IMR-90 (cell line): ENCODE data around the gene SYT17. TPM values are rescaled to one million over a fixed set of nuclear protein-coding genes. Genes with fewer than 3 reads are reported as not detected.

ENCODE experiments used
- ATAC-seq: fragments of 200-7000 bp; cut with Tn5 transposase; 2 replicates; pipeline ENCODE4 v1.9.1; 2020; ENCODE audit warnings: low read depth, mild to moderate bottlenecking, moderate library complexity
- BruUV-seq: library from RNA; stranded (reverse); fragments of 400-500 nt; replicated peaks from 2 replicates; lab custom pipeline; 2021; lab: Mats Ljungman, UMichigan
- CTCF ChIA-PET: fragments of 300-600 bp; formaldehyde crosslinking; extraction: SDS; loops from one replicate; lab custom pipeline; 2021; ENCODE audit warnings: antibody characterized with exemption; lab: Yijun Ruan, JAX
- POLR2A ChIA-PET: fragments of 300-600 bp; sonication (Branson Sonifier 250); formaldehyde crosslinking; loops from one replicate; lab custom pipeline; 2022; ENCODE audit warnings: antibody characterized with exemption; ENCODE audit not compliant: unreplicated experiment; lab: Charles Lee
- DNase-seq: peaks from one replicate; pipeline ENCODE4 v3.0.0; 2013
- H2AFZ ChIP-seq: replicated peaks from 2 replicates; pipeline ENCODE3; 2013; ENCODE audit warnings: low read length, mild to moderate bottlenecking; ENCODE audit not compliant: poor library complexity
- H2AK5ac ChIP-seq: 2 replicates; pipeline ENCODE4 v1.6.1; 2013; ENCODE audit warnings: low read depth, low read length, inconsistent platforms
- H2AK9ac ChIP-seq: replicated peaks from 2 replicates; pipeline ENCODE3; 2013; ENCODE audit warnings: mild to moderate bottlenecking, low read depth, low read length, moderate library complexity; ENCODE audit not compliant: poor library complexity
- H2BK120ac ChIP-seq: 2 replicates; pipeline ENCODE4 v1.6.1; 2013; ENCODE audit warnings: low read depth, low read length, inconsistent platforms
- H2BK15ac ChIP-seq: 3 replicates; pipeline ENCODE4 v1.6.1; 2013; ENCODE audit warnings: low read depth, low read length, inconsistent platforms
- H2BK20ac ChIP-seq: 2 replicates; pipeline ENCODE4 v1.6.1; 2013; ENCODE audit warnings: low read depth, mild to moderate bottlenecking, inconsistent platforms, low read length, moderate library complexity
- H2BK5ac ChIP-seq: 2 replicates; pipeline ENCODE4 v1.6.1; 2013; ENCODE audit warnings: mild to moderate bottlenecking, low read depth, low read length, inconsistent platforms; ENCODE audit not compliant: poor library complexity, severe bottlenecking
- H3K14ac ChIP-seq: replicated peaks from 2 replicates; pipeline ENCODE4 v1.6.1; 2013; ENCODE audit warnings: low read depth, low read length, inconsistent platforms
- H3K18ac ChIP-seq: 2 replicates; pipeline ENCODE4 v1.6.1; 2013; ENCODE audit warnings: low read depth, low read length, control low read depth
- H3K23ac ChIP-seq: 2 replicates; pipeline ENCODE4 v1.6.1; 2013; ENCODE audit warnings: low read depth, low read length, inconsistent platforms
- H3K27ac ChIP-seq: 2 replicates; pipeline ENCODE4 v1.5.1; 2013; ENCODE audit warnings: mild to moderate bottlenecking, control low read depth, low read length; ENCODE audit not compliant: insufficient read depth
- H3K27me3 ChIP-seq: 2 replicates; pipeline ENCODE4 v1.6.1; 2013; ENCODE audit warnings: low read length; ENCODE audit not compliant: control insufficient read depth, insufficient read depth
- H3K36me3 ChIP-seq: 2 replicates; pipeline ENCODE4 v1.6.1; 2013; ENCODE audit warnings: low read length, mixed read lengths; ENCODE audit not compliant: control insufficient read depth, insufficient read depth
- H3K4ac ChIP-seq: 2 replicates; pipeline ENCODE4 v1.6.1; 2013; ENCODE audit warnings: low read depth, low read length, inconsistent platforms
- H3K4me1 ChIP-seq: 2 replicates; pipeline ENCODE4 v1.6.1; 2013; ENCODE audit warnings: low read length, mixed read lengths; ENCODE audit not compliant: control insufficient read depth, insufficient read depth
- H3K4me2 ChIP-seq: 2 replicates; pipeline ENCODE4 v1.6.1; 2013; ENCODE audit warnings: low read depth, mild to moderate bottlenecking, control low read depth, low read length, moderate library complexity
- H3K4me3 ChIP-seq: 2 replicates; pipeline ENCODE4 v1.5.1; 2013; ENCODE audit warnings: low read depth, mild to moderate bottlenecking, control low read depth, low read length, moderate library complexity; ENCODE audit not compliant: insufficient read depth
- H3K56ac ChIP-seq: 2 replicates; pipeline ENCODE4 v1.6.1; 2013; ENCODE audit warnings: low read length, inconsistent platforms; ENCODE audit not compliant: insufficient read depth; ENCODE audit errors: extremely low read depth
- H3K79me1 ChIP-seq, 2 experiments: 2 replicates each; pipeline ENCODE4 v1.6.1; 2013; ENCODE audit warnings: low read length in 2 of 2, inconsistent platforms in 1 of 2, low read depth in 1 of 2
- H3K9ac ChIP-seq: 2 replicates; pipeline ENCODE4 v1.6.1; 2013; ENCODE audit warnings: low read depth, low read length, control low read depth
- H3K9me1 ChIP-seq: 2 replicates; pipeline ENCODE4 v1.6.1; 2013; ENCODE audit warnings: low read length, inconsistent platforms; ENCODE audit not compliant: insufficient read depth
- H3K9me3 ChIP-seq: 2 replicates; pipeline ENCODE4 v1.6.1; 2013; ENCODE audit warnings: low read length; ENCODE audit not compliant: control insufficient read depth, insufficient read depth
- H4K20me1 ChIP-seq: 2 replicates; pipeline ENCODE4 v1.6.1; 2013; ENCODE audit warnings: low read length, inconsistent platforms; ENCODE audit not compliant: insufficient read depth
- H4K5ac ChIP-seq: 2 replicates; pipeline ENCODE4 v1.6.1; 2013; ENCODE audit warnings: mild to moderate bottlenecking, low read depth, low read length, control low read depth
- H4K8ac ChIP-seq, 2 experiments: 2 replicates each; pipeline ENCODE4 v1.6.1; 2013; ENCODE audit warnings: low read depth in 2 of 2, low read length in 2 of 2, control low read depth in 1 of 2, inconsistent platforms in 1 of 2
- H4K91ac ChIP-seq: 2 replicates; pipeline ENCODE4 v1.6.1; 2013; ENCODE audit warnings: low read depth, low read length, inconsistent platforms; ENCODE audit not compliant: insufficient read depth
- BHLHE40 ChIP-seq: fragments of 150-350 bp; IDR thresholded peaks from 2 replicates; pipeline ENCODE4 v1.6.1; 2016; ENCODE audit warnings: mild to moderate bottlenecking, low read depth, low read length
- CEBPB ChIP-seq: IDR thresholded peaks from 2 replicates; pipeline ENCODE4 v1.6.1; 2012; ENCODE audit warnings: low read depth, low read length, improper control_type of control experiment
- CHD1 ChIP-seq: IDR thresholded peaks from 2 replicates; pipeline ENCODE4 v1.6.1; 2012; ENCODE audit warnings: low read depth, low read length, improper control_type of control experiment
- CTCF ChIP-seq: conservative IDR thresholded peaks from 2 replicates; pipeline ENCODE4 v1.5.1; 2012; ENCODE audit warnings: mild to moderate bottlenecking, low read depth, low read length, improper control_type of control experiment
- FOS ChIP-seq: fragments of 150-350 bp; IDR thresholded peaks from 2 replicates; pipeline ENCODE4 v1.6.1; 2016; ENCODE audit warnings: low read depth, low read length
- MAFK ChIP-seq: IDR thresholded peaks from 2 replicates; pipeline ENCODE4 v1.6.1; 2012; ENCODE audit warnings: low read depth, low read length, improper control_type of control experiment
- MAZ ChIP-seq: IDR thresholded peaks from 2 replicates; pipeline ENCODE4 v1.6.1; 2012; ENCODE audit warnings: low read depth, mild to moderate bottlenecking, low read length, improper control_type of control experiment, moderate library complexity, borderline replicate concordance
- MXI1 ChIP-seq: IDR thresholded peaks from 2 replicates; pipeline ENCODE4 v1.6.1; 2012; ENCODE audit warnings: low read depth, mild to moderate bottlenecking, low read length, moderate library complexity, borderline replicate concordance
- NFE2L2 ChIP-seq: fragments of 150-350 bp; IDR thresholded peaks from 2 replicates; pipeline ENCODE4 v1.6.1; 2016; ENCODE audit warnings: low read depth, mild to moderate bottlenecking, low read length
- POLR2A ChIP-seq: IDR thresholded peaks from 2 replicates; pipeline ENCODE4 v1.6.1; 2012; ENCODE audit warnings: mild to moderate bottlenecking, low read depth, low read length
- RAD21 ChIP-seq: IDR thresholded peaks from 2 replicates; pipeline ENCODE4 v1.6.1; 2012; ENCODE audit warnings: low read length, improper control_type of control experiment
- RCOR1 ChIP-seq: IDR thresholded peaks from 2 replicates; pipeline ENCODE4 v1.6.1; 2012; ENCODE audit warnings: mild to moderate bottlenecking, low read length, improper control_type of control experiment; ENCODE audit not compliant: insufficient replicate concordance
- RFX5 ChIP-seq: IDR thresholded peaks from 2 replicates; pipeline ENCODE4 v1.8.0; 2012; ENCODE audit warnings: low read depth, mild to moderate bottlenecking, low read length, moderate library complexity
- SMC3 ChIP-seq: fragments of 150-350 bp; IDR thresholded peaks from 2 replicates; pipeline ENCODE4 v1.6.1; 2016; ENCODE audit warnings: low read depth, mild to moderate bottlenecking, antibody characterized with exemption, low read length, moderate library complexity
- USF2 ChIP-seq: fragments of 150-350 bp; IDR thresholded peaks from 2 replicates; pipeline ENCODE4 v1.6.1; 2017; ENCODE audit warnings: mild to moderate bottlenecking, antibody characterized with exemption, low read length, low read depth
- WGBS, 2 experiments: methylation state at CpG; one replicate each; pipeline versions ENCODE4 v1.1.5 to v1.1.7; 2013; ENCODE audit warnings: missing lambda C conversion rate in 2 of 2; ENCODE audit not compliant: insufficient read length in 1 of 2; ENCODE audit errors: extremely low coverage in 2 of 2; 5-methylcytosine and 5-hydroxymethylcytosine counted together
- dilution Hi-C: fragments of 300-500 bp; cut with HindIII; formaldehyde crosslinking; loops from one replicate; pipeline ENCODE4 v1.14.3; 2018; ENCODE audit warnings: low sequenced_read_pairs; ENCODE audit not compliant: unreplicated experiment
- in situ Hi-C: fragments of 300-500 bp; cut with MboI; formaldehyde crosslinking; loops from 3 replicates; pipeline ENCODE4 v1.14.3; 2019; ENCODE audit warnings: low sequenced_read_pairs, inconsistent platforms, mixed read lengths
- intact Hi-C: fragments of 100-400 bp; cut with micrococcal nuclease; formaldehyde crosslinking; loops from 2 replicates; pipeline ENCODE4 v1.10.0; 2022
- polyA plus RNA-seq, 3 experiments: library from polyadenylated mRNA; depleted of rRNA; stranded (reverse); fragments of >200 nt; gene quantifications; 2 replicates each; pipeline ENCODE4 v1.2.3, GENCODE V29; 2012; ENCODE audit warnings: low replicate concordance in 1 of 3
- total RNA-seq: library from RNA; depleted of rRNA; stranded (reverse); fragments of >200 nt; gene quantifications from 2 replicates; pipeline ENCODE4 v1.2.3, GENCODE V29; 2012
- TF ChIP-seq, protein P1 (sequence below): fragments of 150-350 bp; IDR thresholded peaks from 2 replicates; pipeline ENCODE4 v1.6.1; 2016; ENCODE audit warnings: low read depth, mild to moderate bottlenecking, low read length, moderate library complexity, borderline replicate concordance

SYT17 gene
- total and polyA plus RNA-seq, 2 of the 4 experiments (the other 2 are of a cell fraction), result not detected

DNA sequence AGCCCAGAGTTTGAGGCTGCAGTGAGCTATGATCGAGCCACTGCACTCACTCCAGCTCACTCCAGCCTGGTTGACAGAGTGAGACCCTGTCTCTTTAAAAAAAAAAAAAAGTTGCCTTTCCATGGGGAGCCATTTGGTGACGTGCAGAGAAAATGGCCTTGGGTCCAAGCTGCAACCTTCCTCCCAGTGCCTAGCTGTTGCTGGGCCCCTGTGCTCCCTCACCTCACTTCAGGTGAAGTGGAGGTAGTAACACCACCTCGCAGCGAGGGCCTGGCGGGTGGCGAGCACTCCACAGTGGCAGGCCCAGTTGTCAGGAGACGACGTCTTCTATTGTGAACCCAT lies 17.4 kb downstream of the SYT17 start:
- H4K5ac ChIP-seq, result no peak overlapping the region
- no peak overlapping the region for H3K23ac ChIP-seq
- no peak overlapping the region for H2AFZ ChIP-seq
- intact Hi-C loops, result no loop called here
- no peak overlapping the region for H2BK5ac ChIP-seq
- no peak overlapping the region for H4K91ac ChIP-seq
- H3K36me3 ChIP-seq, result no peaks in the 10 kb centered on the region
- H3K79me1 ChIP-seq, result no peaks in the 10 kb centered on the region
- ChIA-PET CTCF (no interaction called here), POLR2A (no interaction called here)
- in situ Hi-C loops, result no loop called here
- no peak overlapping the region for H2BK20ac ChIP-seq
- no peaks in the 10 kb centered on the region for H4K20me1 ChIP-seq
- H4K8ac ChIP-seq, result no peak overlapping the region
- no peak overlapping the region for H3K27ac ChIP-seq
- dilution Hi-C loops, result no loop called here
- no peak overlapping the region for H2BK15ac ChIP-seq
- no TSS peak for BruUV-seq
- no peak for ATAC-seq
- H2AK9ac ChIP-seq, result no peak overlapping the region
- DNase-seq, result no peak
- H3K4ac ChIP-seq, result no peak overlapping the region
- no peaks in the 10 kb centered on the region; the same call in 1 of the 2 replicates for H3K4me1 ChIP-seq
- 90% methylated on average over 2 of the region's 8 CpGs; no CpG with 5 or more reads in 1 of the 2 experiments for WGBS, 2 experiments
- TF ChIP-seq RFX5 (no peak), BHLHE40 (no peak), RAD21 (no peak), POLR2A (no peak), CEBPB (no peak), CTCF (no peak), CHD1 (no peak), USF2 (no peak), MAFK (no peak), FOS (no peak), MXI1 (no peak), MAZ (no peak), NFE2L2 (no peak), RCOR1 (no peak), SMC3 (no peak)
- TF ChIP-seq, protein P1, sequence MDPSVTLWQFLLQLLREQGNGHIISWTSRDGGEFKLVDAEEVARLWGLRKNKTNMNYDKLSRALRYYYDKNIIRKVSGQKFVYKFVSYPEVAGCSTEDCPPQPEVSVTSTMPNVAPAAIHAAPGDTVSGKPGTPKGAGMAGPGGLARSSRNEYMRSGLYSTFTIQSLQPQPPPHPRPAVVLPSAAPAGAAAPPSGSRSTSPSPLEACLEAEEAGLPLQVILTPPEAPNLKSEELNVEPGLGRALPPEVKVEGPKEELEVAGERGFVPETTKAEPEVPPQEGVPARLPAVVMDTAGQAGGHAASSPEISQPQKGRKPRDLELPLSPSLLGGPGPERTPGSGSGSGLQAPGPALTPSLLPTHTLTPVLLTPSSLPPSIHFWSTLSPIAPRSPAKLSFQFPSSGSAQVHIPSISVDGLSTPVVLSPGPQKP, result no peak
- H3K4me2 ChIP-seq, result no peak overlapping the region
- no peak overlapping the region for H2BK120ac ChIP-seq
- H3K9ac ChIP-seq, result no peak overlapping the region
- no peaks in the 10 kb centered on the region for H3K27me3 ChIP-seq
- peaks cover 3% of the 10 kb centered on the region; the same call in 1 of the 2 replicates for H3K9me1 ChIP-seq
- H2AK5ac ChIP-seq, result no peak overlapping the region
- no peak overlapping the region for H3K18ac ChIP-seq
- no peaks in the 10 kb centered on the region for H3K9me3 ChIP-seq
- no peak overlapping the region for H3K4me3 ChIP-seq
- no peak overlapping the region for H3K14ac ChIP-seq
- no peak overlapping the region for H3K56ac ChIP-seq
